SKM-1 (cell line): Measurements from ENCODE around the gene TENM4.

Source experiments
- DNase-seq: peaks from one replicate; lab custom pipeline; 2025; ENCODE audit not compliant: unreplicated experiment; lab: John Stamatoyannopoulos, UW

TENM4 gene

DNA sequence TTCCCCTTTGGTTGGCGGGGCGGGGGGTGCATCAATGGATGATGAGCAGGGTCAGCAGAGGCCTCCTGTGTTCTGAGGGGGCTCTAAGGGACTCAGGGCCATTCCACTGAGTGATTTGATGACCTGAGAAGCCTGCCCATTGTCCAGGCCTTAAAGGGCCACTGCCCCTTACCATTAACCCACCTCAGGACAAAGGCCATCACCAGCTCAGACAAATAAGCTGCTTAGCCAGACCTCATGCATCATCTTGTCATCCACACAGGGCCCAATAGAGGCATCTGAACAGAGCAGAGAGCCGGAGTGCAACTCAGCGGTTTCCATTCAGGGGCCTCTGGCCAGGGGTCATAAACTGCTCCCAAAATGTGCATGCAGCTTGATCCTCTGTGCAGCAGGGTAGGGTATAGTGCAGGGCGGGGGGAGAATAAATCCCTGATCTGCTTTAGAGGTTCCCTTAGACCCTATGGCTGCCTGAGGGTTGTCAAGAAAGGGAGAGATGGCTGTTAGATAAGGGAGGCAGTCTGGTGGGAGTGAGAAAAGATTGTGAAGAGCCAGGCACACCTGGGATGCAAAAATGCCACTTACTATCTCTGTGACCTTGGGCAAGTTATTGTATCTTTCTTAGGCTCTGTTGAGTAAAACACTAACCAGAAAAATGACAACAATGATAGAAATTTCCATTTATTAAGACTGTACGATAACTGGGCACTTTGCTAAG is 490.7 kb downstream of the TENM4 start:
- no peak for DNase-seq

DNA sequence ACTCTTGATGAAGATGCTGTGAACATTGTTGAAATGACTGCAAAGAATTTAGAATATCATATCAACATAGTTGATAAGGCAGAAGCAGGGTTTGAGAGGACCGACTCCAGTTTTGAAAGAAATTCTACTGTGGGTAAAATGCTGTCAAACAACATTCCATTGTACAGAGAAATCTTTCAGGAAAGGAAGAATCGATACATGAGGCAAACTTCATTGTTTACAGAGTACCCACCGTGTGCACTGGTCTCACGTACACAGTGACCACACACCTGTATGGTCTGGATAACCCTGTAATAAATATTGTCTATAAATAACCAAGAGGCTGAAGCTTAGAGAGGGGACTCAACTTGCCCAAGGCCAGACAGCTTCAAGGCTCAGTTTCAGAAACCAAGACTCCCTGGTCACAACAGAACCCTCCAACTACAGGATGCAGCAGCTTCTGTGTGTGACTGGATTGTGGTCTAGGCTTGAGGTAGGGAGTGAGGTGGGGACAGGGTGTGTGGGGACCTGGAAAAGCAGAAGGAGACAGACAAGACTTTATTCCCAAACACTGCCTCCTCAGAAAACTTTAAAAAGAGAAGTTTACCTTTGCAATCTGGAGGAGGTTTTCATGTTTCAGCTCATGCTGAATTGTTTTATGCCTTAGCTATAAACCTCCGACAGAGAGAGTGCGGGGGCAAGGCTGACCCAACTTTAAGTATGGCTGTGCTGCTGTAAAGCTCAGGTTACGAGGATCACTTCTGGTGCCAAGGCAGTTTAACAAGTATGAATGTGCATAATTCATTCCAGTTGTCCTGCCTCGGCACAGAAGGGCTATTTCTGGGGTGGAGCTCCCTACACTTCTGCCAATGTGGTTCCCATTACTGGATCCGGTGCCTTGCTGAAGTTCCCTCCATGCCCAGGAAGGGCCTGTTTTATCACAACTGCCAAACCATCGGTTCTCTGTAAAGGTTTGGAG is 493.6 kb downstream of the TENM4 start:
- no peak for DNase-seq

DNA sequence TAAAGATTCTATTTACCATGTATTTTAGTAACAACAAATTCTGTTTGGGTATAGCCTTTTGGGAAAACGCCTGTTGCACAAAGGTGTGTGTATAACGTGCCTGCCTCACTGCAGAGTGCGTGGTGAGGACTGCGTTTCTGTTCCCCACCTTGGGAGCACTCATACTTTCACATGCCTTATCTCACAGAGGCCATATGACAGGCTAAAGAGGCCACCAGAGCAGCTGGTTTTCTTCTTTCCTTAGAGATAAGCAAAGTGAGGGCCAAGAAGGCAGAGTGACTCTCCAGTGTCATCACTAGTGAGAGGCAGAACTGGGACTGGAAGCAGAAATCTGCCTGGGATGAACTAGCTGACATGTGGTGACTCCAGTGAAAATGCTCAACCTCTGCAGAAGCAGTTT is 497.0 kb downstream of the TENM4 start:
- DNase-seq: no peak

DNA sequence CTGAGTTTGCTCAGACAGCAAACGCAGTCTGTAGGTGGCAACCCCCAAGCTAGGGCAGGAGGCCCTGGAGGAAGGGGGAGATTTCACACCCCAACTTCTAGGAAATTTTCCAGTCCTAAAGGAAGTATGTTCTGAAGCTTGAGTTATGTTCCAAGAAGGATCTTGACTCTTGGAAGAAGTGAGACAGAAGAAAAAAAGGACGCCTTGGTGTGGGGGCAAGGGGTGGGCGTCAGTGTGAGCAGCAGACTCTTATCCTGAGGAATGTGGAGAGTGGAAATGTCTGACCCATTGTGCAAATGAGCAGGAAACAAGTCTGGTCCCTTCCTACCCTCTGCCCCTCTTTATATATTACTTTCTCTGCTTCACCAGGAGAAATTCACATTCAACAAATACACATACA is 497.7 kb downstream of the TENM4 start:
- DNase-seq: no peak

DNA sequence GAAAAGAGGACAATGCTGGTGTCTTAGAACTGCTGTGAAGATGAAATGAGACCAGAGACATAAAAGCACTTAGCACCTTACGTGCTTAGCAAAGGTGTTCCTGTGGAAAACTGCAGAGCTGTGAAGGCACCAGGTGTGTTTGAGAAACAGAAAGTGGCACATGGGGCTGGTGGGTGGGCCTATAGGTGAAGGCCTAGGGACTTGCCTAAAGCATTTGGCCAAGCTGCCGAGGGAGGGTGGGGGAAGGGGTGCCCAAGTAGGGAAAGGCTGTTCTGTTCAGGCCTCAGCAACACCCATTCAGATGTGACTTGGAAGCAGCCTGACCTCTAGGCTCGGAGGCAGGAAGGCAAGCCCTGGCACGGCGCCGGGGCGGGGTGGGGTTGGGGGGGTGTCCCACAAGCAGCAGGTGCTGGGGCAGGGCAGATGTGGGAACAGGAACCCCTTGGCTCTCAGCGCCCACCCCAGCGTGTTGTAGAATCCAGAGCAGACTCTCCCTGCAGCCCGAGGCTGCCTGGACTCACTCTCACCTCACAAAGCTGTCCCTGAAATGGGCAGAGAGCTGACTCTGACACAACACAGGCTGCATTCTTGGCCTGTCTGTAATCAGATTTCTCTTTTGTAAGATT is 499.5 kb downstream of the TENM4 start:
- no peak for DNase-seq

DNA sequence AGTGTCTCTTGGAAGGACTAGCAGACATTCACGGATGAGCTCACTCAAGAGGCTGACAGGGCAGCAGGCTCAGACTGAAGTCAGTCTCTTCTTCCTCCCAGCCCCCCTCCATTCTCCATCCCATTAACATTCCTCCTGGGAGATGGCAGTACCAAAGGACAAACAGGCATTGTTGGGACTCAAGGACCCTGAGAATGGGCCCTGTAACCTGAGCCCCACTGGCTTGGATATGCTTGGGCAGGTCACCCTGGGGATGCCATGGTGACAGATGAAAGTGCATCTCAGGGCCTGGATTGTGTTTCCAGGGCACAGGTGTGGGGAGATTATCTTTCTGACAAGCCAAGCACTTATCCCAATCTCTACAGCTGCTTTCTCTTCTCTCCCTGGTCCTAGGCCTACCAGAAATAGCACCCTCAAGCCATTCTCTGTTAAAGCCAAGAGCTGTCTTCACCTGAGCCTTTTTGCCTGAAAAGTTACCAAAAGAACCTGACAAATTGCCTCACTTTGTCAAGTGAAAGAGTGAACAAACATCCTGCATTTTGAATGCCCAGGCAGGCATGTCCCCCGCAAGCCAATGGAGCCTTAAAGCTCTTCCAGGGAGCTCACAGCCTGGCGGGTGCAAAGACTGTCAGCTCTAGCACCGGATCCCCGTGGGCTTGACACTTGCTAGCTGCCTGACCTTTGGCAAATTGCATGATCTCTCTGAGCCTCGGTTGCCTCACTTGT is 500.2 kb downstream of the TENM4 start:
- DNase-seq: no peak

DNA sequence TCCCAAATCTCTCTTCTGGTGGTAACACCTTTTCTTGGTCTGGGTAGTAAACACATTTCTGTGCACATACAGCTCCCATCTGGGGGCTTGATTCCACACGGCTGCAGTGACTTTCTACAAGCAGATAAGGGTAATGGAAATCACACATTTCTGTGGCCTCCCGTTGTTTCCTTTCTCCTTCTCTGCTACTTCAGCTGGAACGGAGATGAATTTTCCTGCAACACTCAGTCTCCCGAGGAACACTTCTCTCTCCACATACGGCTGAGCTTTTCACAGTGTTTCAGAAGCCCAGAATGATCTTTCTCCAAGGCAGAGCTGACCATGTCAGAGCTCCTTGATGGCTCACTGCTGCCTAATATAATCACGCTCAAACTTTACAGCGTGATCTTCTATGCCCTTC is 501.9 kb downstream of the TENM4 start:
- no peak for DNase-seq

DNA sequence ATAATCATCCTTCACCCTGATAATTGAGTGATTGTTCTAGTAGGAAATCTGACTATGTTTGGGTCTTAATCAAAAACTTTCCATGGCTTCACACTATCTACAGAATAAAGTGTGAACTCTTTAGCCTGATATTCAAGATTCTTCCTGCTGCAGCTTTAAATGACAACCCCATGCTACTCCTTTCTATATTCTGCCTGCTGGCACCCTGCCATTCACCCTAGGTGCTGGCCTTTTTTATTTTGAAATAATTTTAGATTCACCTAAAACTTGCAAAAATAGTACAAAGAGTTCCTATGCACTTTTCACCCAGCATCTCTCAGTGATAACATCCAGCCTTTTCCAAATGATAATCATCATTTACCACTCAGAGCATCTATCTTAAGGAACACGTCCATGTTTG is 502.8 kb downstream of the TENM4 start:
- DNase-seq: no peak

DNA sequence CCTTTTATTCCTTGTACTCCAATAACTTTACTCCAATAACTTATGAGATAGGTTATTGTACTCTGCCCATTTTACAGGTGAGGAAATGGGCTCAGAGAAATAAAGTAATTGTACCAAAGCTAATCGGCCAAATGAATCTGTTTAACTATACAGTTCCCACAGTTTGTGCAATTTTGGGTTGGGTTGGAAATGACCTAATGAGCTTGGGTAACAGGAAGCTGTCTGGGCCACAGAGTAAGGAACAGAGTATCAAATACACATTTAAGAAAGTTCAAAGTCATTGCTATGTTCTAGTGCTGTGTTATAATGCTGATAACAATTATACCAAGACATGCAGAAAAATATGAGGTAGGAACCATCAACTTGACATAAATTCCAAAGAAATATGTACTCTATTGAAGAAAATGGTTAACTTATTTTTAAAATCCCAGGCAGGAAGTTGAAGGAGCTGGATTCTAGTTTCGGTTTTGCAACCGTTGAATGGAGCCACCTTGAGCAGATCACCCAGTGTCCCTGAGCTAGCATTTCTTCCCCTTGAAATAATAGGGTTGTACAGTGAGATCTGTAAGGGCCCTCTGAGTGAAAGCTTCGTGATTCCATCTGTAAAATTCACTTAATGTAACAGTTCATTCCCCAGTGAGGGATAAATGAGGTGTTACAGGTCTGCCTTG is 505.3 kb downstream of the TENM4 start:
- DNase-seq: peak; percentile 67

DNA sequence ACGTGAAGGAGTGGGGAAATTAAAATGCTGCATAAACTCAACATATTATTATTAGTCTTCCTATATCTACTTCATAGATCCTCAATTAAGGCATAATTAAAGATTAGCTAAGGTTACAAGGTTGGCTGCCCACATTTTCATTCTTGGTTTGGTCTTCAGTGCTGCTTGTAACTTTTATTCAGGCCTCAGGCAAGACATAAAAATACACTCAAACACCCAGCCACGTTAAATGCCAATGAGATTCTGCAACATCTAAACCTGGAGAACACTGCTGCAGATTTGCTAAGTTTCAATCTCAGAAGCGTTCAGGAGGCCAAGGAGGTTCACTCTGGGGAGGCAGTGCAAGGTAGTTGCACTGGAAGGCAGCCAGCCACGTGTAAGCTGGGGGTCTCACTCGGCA is 507.5 kb downstream of the TENM4 start:
- DNase-seq: no peak

DNA sequence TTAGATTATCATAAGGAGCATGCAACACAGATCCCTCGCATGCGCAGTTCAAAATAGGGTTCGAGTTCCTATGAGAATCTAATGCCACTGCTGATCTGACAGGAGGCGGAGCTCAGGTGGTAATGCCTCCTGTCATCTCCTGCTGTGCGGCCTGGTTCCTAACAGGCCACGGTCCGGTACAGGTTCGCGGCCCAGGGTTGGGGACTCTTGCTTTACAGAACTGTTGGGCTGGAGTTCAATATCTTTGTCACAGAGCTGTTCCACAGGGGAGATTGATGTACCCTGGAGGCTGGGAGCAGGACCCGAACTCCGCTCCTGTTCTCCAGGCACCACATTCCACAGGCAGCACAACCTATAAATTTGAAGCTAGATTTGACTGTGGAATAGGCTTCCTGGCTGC is 508.1 kb downstream of the TENM4 start:
- DNase-seq: no peak

DNA sequence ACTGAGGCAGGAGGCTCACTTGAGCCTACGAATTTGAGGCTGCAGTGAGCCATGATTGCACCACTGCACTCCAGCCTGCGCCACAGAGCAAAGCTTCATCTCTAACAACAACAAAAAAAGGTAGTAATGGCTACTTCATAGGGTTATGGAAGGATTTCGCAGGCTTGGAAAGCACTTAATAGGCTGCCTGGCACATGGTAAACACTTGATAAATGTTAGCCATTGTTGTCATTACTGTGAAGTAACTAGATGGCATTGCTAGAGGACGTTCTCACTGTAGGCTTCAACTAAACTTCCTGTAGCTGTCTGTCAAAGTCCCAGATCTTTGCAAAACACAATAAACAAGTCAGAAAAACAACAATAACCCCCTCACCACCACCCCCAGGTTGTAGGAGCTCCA is 508.9 kb downstream of the TENM4 start:
- no peak for DNase-seq

DNA sequence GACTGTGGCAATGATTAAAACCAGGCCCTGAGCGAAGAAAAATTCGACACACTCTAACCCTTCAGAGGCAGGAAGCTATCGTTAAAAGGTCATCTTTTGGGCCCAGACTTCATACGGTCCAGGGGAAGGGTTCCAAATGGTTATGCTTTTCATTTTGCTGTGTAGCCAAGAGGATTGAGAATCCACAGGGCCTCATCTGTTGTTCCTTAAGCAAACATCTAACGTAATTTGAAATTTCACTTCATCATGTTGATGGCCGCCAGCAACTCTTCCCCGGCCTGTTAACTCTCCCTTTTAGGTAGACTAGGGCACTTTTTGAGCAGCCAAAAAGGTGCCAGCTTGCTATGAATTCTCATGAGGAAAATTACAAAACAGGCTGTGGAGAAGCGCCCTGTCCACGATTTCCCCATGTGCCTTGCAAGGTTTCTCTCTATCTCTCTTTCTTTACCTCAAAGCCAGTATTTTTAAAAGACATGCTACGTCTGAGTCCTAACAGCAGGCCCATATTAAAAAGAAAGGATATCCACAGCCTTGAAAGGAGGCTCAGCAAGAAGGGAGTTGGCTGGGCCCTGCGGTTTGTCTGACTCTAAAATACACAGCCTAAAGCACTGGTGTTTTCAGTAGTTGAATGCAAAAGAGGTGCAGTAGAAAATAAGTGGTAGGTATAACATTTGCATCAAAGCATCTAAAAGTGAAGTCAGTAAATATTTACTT is 509.9 kb downstream of the TENM4 start:
- DNase-seq: no peak

DNA sequence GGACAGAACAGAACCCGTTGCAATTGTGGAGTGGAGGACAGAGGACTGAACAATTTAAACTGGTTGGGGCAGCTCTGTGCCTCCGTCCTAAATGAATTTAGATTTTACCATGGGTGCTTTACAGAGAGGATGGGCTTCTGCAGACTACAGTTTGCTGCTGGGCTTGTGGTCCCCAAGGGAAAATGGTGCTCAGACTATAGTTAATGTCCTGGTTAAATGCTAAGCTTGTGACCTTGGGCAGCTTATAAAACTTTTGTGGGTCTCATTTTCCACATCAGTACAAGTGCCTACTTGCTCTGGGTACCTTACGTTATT is 511.0 kb downstream of the TENM4 start:
- no peak for DNase-seq

DNA sequence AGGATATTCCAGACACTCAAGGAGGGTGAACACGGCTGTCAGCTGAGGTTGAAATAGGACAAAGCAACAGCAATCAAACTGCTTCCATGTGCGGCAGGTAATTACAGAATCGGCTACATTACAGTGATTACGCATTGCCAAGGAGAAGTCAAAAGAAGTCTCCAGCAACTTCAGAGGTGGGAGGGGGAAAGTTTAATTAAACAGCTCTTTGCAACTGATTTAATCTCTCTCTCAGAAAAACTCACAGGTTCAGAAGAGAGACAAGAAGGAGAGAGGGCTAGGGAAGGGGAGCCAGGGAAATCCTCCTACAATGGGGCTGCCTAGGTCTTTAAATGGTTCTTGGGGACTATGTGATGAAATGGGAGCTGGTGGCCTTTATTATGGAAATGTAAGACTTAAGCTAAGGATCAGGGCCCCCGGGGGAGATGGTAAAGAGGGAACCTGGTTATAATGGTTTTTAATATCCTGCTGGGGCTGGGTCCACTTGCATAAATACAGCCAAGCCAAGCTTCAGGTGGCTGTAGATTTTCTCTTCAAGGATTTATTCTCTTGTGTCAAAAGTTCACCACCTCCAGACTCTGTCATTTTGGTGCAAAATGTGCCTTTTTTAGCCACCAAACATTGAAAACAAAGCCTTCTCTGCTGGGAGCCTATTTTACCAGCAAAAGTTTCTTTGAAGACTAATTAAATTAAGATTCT is 511.5 kb downstream of the TENM4 start:
- DNase-seq: no peak

DNA sequence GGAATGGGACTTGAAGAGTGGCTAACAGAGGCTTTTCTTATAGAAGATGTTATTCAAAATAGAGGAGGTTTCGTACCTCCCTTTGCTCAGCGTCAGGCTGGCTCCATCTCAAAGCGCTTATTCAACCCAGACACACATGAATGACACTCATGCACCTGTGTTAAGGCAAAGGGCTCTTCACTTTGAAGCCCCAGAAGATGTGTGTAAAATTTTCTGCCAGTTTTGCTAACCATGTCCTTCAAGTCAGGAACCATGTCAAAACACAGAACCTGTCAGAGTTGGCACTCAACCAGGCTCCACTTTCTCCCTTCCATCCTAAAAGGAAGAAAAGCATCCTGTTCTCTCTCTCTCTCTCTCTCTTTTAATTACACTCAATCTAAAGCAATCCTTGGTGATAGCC is 513.3 kb downstream of the TENM4 start:
- DNase-seq: no peak

DNA sequence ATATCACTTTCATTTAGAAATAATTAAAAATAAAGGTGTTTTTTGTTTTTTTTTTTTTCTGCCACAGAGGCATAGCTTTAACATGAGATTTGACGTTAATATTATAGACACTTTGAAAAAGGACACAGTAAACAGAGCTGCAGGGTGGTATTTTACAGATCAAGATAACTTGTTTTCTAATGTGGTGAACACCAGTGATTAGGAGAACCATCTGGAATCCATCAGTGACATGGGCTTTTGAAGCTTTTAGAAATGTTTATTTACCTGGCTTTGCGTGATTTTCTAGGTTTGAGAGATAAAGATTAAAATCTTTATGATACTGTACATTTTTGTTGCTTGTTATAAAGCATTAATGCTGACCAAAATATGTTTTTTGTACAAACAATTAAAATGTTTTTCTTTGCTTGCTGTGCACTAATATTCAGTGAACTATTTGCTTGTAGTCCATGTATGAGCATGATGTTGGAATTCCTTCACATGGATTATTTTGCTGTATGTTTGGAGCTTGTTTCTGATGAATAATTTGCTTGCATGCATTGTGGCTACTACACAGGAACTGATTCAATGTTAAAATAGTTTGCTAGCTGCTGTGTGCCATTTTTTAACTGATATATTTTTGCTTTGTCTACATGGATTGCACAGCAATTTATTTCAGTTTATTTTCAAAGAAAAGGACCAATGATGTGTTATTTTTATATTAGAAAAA is 514.0 kb downstream of the TENM4 start:
- no peak for DNase-seq

DNA sequence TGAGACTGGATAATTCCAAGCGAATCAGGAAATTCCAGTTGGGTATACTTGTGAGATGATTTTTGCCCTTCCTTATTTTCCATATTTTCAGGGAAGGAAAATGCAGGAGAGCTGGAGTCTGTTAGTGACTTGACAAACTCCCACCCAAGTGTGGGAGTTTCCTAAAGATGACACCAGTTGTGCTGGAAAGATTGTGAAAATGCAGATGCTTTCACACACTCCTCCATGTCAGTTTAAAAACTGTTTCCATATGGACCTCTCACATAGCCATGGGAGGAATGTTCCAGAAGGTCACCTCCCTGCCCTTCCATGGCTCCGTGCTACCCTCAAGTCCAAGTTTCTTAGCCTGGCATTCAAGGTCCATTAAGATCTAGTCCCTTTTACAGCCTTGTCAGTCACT is 515.4 kb downstream of the TENM4 start:
- no peak for DNase-seq
